Colonic mucosa (tissue), 4 donors: Measurements from ENCODE around the gene ZNF846. TPM values are rescaled to one million over a fixed set of nuclear protein-coding genes. Genes with fewer than 3 reads are reported as not detected.
"Not testable (repeated sequence)": the region's sequence is repeated elsewhere in the genome, so short reads cannot be mapped to it uniquely, and the experiment has no call there.

Experiments
- DNase-seq: peaks from one replicate; pipeline ENCODE4 v3.0.0-alpha.2; 2020
- H3K27ac ChIP-seq: fragments of 200-600 bp; one replicate; pipeline ENCODE4 v1.8.0; 2021
- H3K27me3 ChIP-seq: fragments of 200-600 bp; one replicate; pipeline ENCODE4 v1.8.0; 2021
- H3K36me3 ChIP-seq: fragments of 200-600 bp; one replicate; pipeline ENCODE4 v1.8.0; 2021
- H3K4me1 ChIP-seq: fragments of 200-600 bp; one replicate; pipeline ENCODE4 v1.8.0; 2021; ENCODE audit warnings: mild to moderate bottlenecking
- H3K4me3 ChIP-seq: fragments of 200-600 bp; one replicate; pipeline ENCODE4 v1.8.0; 2021
- H3K9ac ChIP-seq, 2 donors: one replicate each; pipeline ENCODE4 v1.7.0; 2013; ENCODE audit warnings: control low read depth in 2 of 2, low read depth in 2 of 2, low read length in 2 of 2
- H3K9me3 ChIP-seq: fragments of 200-600 bp; one replicate; pipeline ENCODE4 v1.8.0; 2021
- CTCF ChIP-seq: fragments of 200-600 bp; IDR thresholded peaks from one replicate; pipeline ENCODE4 v1.8.0; 2022; ENCODE audit warnings: antibody characterized with exemption, mild to moderate bottlenecking
- intact Hi-C: fragments of 100-400 bp; cut with DNase I; formaldehyde crosslinking; loops from one replicate; pipeline ENCODE4 v1.14.1; 2022
- total RNA-seq, 2 donors: library from RNA; stranded (reverse); fragmentation: NEBNext Ultra II Directional in 1 of 2; extraction: Animal tissue kit (Norgen Biotek cat#: 25700) in 1 of 2; gene quantifications; one replicate each; pipeline ENCODE4 v1.2.1, GENCODE V29; 2021
- donor health status: healthy.
- donor health status: DM: no; HTN: no; CAD: no.
- donor health status: DM: no; HTN: no; CAD: no.

ZNF846 gene
- total RNA-seq, 2 donors from 2014 or later: 9.2 to 10.5 TPM

- intact Hi-C loops: no loop called here
- DNase-seq: no peak
- no peak overlapping the region for H3K9ac ChIP-seq
- H3K4me1 ChIP-seq: no peaks in the 10 kb centered on the region
- H3K27ac ChIP-seq: no peak overlapping the region
- TF ChIP-seq CTCF: no peak
- peaks cover 11% of the 10 kb centered on the region for H3K9me3 ChIP-seq
- no peaks in the 10 kb centered on the region for H3K36me3 ChIP-seq
- no peaks in the 10 kb centered on the region for H3K27me3 ChIP-seq
- H3K4me3 ChIP-seq: no peak overlapping the region
Observed at GRCh38 chr19:9752701-9753443, 15.7 kb downstream of the ZNF846 start.

GRCh38 chr19:9751446-9751845 lies 17.1 kb downstream of the ZNF846 start:
- Histone ChIP-seq H3K4me1 (no peaks in the 10 kb centered on the region), H3K9me3 (peaks cover 11% of the 10 kb centered on the region), H3K27me3 (no peaks in the 10 kb centered on the region), H3K9ac (no peak overlapping the region), H3K27ac (no peak overlapping the region), H3K36me3 (no peaks in the 10 kb centered on the region), H3K4me3 (no peak overlapping the region)
- intact Hi-C loops: no loop called here
- DNase-seq: no peak
- no peak for TF ChIP-seq CTCF

GRCh38 chr19:9741476-9742171 lies 26.9 kb downstream of the ZNF846 start:
- no peak overlapping the region for H3K27ac ChIP-seq
- H3K36me3 ChIP-seq: no peaks in the 10 kb centered on the region
- H3K4me3 ChIP-seq: no peak overlapping the region
- no peaks in the 10 kb centered on the region for H3K4me1 ChIP-seq
- DNase-seq: no peak
- no peak for TF ChIP-seq CTCF
- no peaks in the 10 kb centered on the region for H3K9me3 ChIP-seq
- intact Hi-C loops: no loop called here
- H3K9ac ChIP-seq: no peak overlapping the region
- H3K27me3 ChIP-seq: no peaks in the 10 kb centered on the region

- DNase-seq: no peak
- H3K9ac ChIP-seq: no peak overlapping the region
- H3K36me3 ChIP-seq: no peaks in the 10 kb centered on the region
- no peak overlapping the region for H3K27ac ChIP-seq
- TF ChIP-seq CTCF: no peak
- H3K27me3 ChIP-seq: no peaks in the 10 kb centered on the region
- intact Hi-C loops: no loop called here
- no peaks in the 10 kb centered on the region for H3K9me3 ChIP-seq
- H3K4me3 ChIP-seq: no peak overlapping the region
- H3K4me1 ChIP-seq: no peaks in the 10 kb centered on the region
Observed at GRCh38 chr19:9735986-9736385, 32.6 kb downstream of the ZNF846 start.

- H3K4me3 ChIP-seq, H3K27ac ChIP-seq, DNase-seq, intact Hi-C loops, H3K9me3 ChIP-seq, H3K9ac ChIP-seq, H3K27me3 ChIP-seq, H3K36me3 ChIP-seq, H3K4me1 ChIP-seq: not testable (repeated sequence)
Observed at GRCh38 chr19:9730056-9730455, 38.5 kb downstream of the ZNF846 start.

- H3K9me3 ChIP-seq: no peaks in the 10 kb centered on the region
- no peak for TF ChIP-seq CTCF
- H3K4me3 ChIP-seq: no peak overlapping the region
- DNase-seq: no peak
- H3K27me3 ChIP-seq: no peaks in the 10 kb centered on the region
- no peaks in the 10 kb centered on the region for H3K4me1 ChIP-seq
- intact Hi-C loops: no loop called here
- no peak overlapping the region for H3K9ac ChIP-seq
- no peaks in the 10 kb centered on the region for H3K36me3 ChIP-seq
- H3K27ac ChIP-seq: no peak overlapping the region
Observed at GRCh38 chr19:9729162-9729561, 39.4 kb downstream of the ZNF846 start.
